ENCODE results near the gene NDFIP2.

- TF ChIP-seq CTCF (IDR thresholded peaks at IDR 0.05 in 8 of 11, conservative IDR thresholded peaks at IDR 0.05 in 3 of 11) (no peak), POLR2A (IDR thresholded peaks at IDR 0.05) (no peak), POLR2AphosphoS5 (IDR thresholded peaks at IDR 0.05) (no peak)
These were observed 38.2 kb upstream of the NDFIP2 start for GRCh38 chr13:79442706-79443105.

All from spleen (tissue), 7 donors.